ENCODE measurements around the gene KLRC3.

DNA sequence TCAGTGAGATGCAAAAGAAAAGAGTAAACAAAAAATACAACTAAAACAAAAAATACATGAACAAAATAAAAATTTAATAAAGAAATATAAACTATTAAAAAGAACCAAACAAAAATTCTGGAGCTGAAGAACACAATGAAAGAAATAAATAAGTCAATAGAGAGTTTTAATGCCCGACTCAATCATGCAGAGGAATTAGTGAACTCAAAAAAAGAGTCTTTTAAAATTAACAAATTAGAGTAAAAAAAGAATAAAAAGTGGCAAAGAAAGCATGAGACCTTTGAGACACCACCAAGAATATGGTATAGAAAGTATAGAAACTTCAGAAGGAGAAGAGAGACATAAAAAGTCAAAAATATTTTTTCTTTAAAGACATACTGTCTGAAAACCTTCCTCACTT is 35.4 kb upstream of the KLRC3 start:
- TF ChIP-seq, protein P1, sequence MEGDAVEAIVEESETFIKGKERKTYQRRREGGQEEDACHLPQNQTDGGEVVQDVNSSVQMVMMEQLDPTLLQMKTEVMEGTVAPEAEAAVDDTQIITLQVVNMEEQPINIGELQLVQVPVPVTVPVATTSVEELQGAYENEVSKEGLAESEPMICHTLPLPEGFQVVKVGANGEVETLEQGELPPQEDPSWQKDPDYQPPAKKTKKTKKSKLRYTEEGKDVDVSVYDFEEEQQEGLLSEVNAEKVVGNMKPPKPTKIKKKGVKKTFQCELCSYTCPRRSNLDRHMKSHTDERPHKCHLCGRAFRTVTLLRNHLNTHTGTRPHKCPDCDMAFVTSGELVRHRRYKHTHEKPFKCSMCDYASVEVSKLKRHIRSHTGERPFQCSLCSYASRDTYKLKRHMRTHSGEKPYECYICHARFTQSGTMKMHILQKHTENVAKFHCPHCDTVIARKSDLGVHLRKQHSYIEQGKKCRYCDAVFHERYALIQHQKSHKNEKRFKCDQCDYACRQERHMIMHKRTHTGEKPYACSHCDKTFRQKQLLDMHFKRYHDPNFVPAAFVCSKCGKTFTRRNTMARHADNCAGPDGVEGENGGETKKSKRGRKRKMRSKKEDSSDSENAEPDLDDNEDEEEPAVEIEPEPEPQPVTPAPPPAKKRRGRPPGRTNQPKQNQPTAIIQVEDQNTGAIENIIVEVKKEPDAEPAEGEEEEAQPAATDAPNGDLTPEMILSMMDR (IDR thresholded peaks at IDR 0.05; ENCODE audit: low read depth, low read length, missing input control) = no peak
- TF ChIP-seq GABPA (IDR thresholded peaks at IDR 0.05 in 1 of 2, conservative IDR thresholded peaks at IDR 0.05 in 1 of 2) (no peak), NR2F2 (IDR thresholded peaks at IDR 0.05) (no peak), JUND (IDR thresholded peaks at IDR 0.05) (no peak), YY1 (IDR thresholded peaks at IDR 0.05) (no peak), RXRA (IDR thresholded peaks at IDR 0.05) (no peak), TAF1 (conservative IDR thresholded peaks at IDR 0.05) (no peak), RAD21 (IDR thresholded peaks at IDR 0.05) (no peak)
- TF ChIP-seq, protein P2, sequence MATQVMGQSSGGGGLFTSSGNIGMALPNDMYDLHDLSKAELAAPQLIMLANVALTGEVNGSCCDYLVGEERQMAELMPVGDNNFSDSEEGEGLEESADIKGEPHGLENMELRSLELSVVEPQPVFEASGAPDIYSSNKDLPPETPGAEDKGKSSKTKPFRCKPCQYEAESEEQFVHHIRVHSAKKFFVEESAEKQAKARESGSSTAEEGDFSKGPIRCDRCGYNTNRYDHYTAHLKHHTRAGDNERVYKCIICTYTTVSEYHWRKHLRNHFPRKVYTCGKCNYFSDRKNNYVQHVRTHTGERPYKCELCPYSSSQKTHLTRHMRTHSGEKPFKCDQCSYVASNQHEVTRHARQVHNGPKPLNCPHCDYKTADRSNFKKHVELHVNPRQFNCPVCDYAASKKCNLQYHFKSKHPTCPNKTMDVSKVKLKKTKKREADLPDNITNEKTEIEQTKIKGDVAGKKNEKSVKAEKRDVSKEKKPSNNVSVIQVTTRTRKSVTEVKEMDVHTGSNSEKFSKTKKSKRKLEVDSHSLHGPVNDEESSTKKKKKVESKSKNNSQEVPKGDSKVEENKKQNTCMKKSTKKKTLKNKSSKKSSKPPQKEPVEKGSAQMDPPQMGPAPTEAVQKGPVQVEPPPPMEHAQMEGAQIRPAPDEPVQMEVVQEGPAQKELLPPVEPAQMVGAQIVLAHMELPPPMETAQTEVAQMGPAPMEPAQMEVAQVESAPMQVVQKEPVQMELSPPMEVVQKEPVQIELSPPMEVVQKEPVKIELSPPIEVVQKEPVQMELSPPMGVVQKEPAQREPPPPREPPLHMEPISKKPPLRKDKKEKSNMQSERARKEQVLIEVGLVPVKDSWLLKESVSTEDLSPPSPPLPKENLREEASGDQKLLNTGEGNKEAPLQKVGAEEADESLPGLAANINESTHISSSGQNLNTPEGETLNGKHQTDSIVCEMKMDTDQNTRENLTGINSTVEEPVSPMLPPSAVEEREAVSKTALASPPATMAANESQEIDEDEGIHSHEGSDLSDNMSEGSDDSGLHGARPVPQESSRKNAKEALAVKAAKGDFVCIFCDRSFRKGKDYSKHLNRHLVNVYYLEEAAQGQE (IDR thresholded peaks at IDR 0.05) = no peak
- TF ChIP-seq, protein P3, sequence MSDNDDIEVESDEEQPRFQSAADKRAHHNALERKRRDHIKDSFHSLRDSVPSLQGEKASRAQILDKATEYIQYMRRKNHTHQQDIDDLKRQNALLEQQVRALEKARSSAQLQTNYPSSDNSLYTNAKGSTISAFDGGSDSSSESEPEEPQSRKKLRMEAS (IDR thresholded peaks at IDR 0.05) = no peak
- TF ChIP-seq, protein P4, sequence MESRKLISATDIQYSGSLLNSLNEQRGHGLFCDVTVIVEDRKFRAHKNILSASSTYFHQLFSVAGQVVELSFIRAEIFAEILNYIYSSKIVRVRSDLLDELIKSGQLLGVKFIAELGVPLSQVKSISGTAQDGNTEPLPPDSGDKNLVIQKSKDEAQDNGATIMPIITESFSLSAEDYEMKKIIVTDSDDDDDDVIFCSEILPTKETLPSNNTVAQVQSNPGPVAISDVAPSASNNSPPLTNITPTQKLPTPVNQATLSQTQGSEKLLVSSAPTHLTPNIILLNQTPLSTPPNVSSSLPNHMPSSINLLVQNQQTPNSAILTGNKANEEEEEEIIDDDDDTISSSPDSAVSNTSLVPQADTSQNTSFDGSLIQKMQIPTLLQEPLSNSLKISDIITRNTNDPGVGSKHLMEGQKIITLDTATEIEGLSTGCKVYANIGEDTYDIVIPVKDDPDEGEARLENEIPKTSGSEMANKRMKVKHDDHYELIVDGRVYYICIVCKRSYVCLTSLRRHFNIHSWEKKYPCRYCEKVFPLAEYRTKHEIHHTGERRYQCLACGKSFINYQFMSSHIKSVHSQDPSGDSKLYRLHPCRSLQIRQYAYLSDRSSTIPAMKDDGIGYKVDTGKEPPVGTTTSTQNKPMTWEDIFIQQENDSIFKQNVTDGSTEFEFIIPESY (IDR thresholded peaks at IDR 0.05) = no peak
